Loucy (cell line): Measurements from ENCODE around the gene CUBN.

Experiments used
- CTCF ChIP-seq: fragments of 200-600 bp; sonication (generic); conservative IDR thresholded peaks from 2 replicates; pipeline ENCODE4 v1.5.1; 2014; ENCODE audit warnings: mild to moderate bottlenecking, antibody characterized with exemption, low read length
- EZH2phosphoT487 ChIP-seq: fragments of 200-600 bp; IDR thresholded peaks from 2 replicates; pipeline ENCODE4 v1.6.1; 2018; ENCODE audit warnings: antibody characterized with exemption, mild to moderate bottlenecking, moderate library complexity, borderline replicate concordance

DNA sequence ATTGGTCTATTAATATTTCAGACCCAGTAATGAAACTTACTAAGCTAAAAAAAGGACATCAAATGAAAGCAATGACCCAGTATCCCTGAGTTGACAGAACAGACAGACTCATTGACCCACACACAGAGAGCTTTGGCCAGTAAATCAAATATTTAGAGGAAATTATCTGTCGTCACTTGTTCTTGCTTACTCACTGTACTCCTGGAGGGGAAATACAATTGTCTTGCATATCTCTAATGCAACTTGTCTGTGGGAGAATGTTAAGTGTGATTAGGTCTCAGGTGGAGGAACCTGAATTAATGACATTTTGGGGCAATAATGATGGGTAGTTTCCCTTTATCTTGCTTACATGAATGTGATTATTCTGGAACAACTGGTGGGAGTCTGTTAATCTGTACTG, 80.4 kb downstream of the CUBN start:
- no peak for TF ChIP-seq CTCF
- no peak for TF ChIP-seq EZH2phosphoT487
